ENCODE results near the gene ACVR1B.

DNA sequence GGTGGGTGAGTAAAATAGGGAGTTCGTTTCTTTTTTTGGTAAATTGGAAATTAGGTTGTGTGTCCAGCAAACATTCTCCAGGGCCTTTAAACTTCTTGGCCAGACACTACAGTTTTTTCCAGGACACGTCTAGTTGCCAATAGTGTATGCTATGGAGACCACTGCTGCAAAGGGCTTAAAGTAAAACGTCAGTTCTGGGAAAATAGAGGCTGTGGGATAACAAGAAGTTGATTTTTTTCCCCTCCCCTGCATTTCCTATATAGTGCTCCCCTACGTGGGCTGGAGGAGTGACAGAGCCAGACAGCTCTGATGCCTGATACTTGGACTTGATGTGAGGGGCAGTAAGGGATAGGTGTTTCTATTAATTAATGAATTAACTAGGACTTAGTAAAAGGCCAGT, 2.4 kb downstream of the ACVR1B start:
- TF ChIP-seq, protein P1, sequence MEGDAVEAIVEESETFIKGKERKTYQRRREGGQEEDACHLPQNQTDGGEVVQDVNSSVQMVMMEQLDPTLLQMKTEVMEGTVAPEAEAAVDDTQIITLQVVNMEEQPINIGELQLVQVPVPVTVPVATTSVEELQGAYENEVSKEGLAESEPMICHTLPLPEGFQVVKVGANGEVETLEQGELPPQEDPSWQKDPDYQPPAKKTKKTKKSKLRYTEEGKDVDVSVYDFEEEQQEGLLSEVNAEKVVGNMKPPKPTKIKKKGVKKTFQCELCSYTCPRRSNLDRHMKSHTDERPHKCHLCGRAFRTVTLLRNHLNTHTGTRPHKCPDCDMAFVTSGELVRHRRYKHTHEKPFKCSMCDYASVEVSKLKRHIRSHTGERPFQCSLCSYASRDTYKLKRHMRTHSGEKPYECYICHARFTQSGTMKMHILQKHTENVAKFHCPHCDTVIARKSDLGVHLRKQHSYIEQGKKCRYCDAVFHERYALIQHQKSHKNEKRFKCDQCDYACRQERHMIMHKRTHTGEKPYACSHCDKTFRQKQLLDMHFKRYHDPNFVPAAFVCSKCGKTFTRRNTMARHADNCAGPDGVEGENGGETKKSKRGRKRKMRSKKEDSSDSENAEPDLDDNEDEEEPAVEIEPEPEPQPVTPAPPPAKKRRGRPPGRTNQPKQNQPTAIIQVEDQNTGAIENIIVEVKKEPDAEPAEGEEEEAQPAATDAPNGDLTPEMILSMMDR (IDR thresholded peaks at IDR 0.05): no peak
- TF ChIP-seq EP300 (IDR thresholded peaks at IDR 0.05): no peak
